WTC11 (cell line): Measurements from ENCODE around the gene ADAMTS2. TPM values are rescaled to one million over a fixed set of nuclear protein-coding genes. Genes with fewer than 3 reads are reported as not detected.
A peak's percentile ranks its signal among the peaks of the same experiment; 100 is the strongest.

Source experiments
- ATAC-seq: fragments of 200-7000 bp; cut with Tn5 transposase; 2 replicates; pipeline ENCODE4 v1.10.0; 2021; ENCODE audit warnings: mild to moderate bottlenecking, moderate library complexity
- CTCF ChIA-PET: fragments of 300-600 bp; sonication (Branson Sonifier 250); formaldehyde crosslinking; loops from one replicate; lab custom pipeline; 2021; ENCODE audit warnings: antibody characterized with exemption; lab: Charles Lee
- POLR2A ChIA-PET: fragments of 350-600 bp; sonication (Branson Sonifier 250); formaldehyde crosslinking; loops from one replicate; lab custom pipeline; 2021; ENCODE audit warnings: antibody characterized with exemption; lab: Charles Lee
- DNase-seq: peaks from one replicate; pipeline ENCODE4 v3.0.0; 2021; ENCODE audit warnings: low spot score
- H3K27ac Mint-ChIP-seq: 2 replicates; pipeline ENCODE4 v1.8.0; 2021; ENCODE audit warnings: mixed read lengths
- H3K27me3 Mint-ChIP-seq: 2 replicates; pipeline ENCODE4 v1.8.0; 2021; ENCODE audit warnings: low read depth, mild to moderate bottlenecking, moderate library complexity, mixed read lengths
- H3K36me3 Mint-ChIP-seq: 2 replicates; pipeline ENCODE4 v1.8.0; 2021; ENCODE audit warnings: mixed read lengths
- H3K4me1 Mint-ChIP-seq: 2 replicates; pipeline ENCODE4 v1.8.0; 2022; ENCODE audit warnings: mixed read lengths
- H3K4me3 Mint-ChIP-seq: 2 replicates; pipeline ENCODE4 v1.8.0; 2021; ENCODE audit warnings: mild to moderate bottlenecking, moderate library complexity, mixed read lengths
- H3K9me3 Mint-ChIP-seq: 2 replicates; pipeline ENCODE4 v1.8.0; 2021; ENCODE audit warnings: mixed read lengths
- FOXK1 ChIP-seq: sonication (generic); formaldehyde crosslinking; IDR thresholded peaks from 2 replicates; pipeline ENCODE4 v1.8.0; 2022; ENCODE audit warnings: mild to moderate bottlenecking, moderate library complexity, missing genetic modification reagents
- JAZF1 ChIP-seq: fragments of 250-450 bp; sonication (Bioruptor Pico); IDR thresholded peaks from 2 replicates; pipeline ENCODE4 v1.9.0; 2021; ENCODE audit warnings: moderate library complexity, mild to moderate bottlenecking, inconsistent platforms
- KAT7 ChIP-seq: sonication (generic); formaldehyde crosslinking; IDR thresholded peaks from 2 replicates; pipeline ENCODE4 v1.8.1; 2023; ENCODE audit warnings: missing genetic modification reagents, mild to moderate bottlenecking, borderline replicate concordance
- MXD4 ChIP-seq: fragments of 250-450 bp; sonication (Bioruptor Pico); IDR thresholded peaks from 2 replicates; pipeline ENCODE4 v1.8.0; 2021; ENCODE audit warnings: mild to moderate bottlenecking, moderate library complexity, borderline replicate concordance
- NFE2L1 ChIP-seq: sonication (generic); formaldehyde crosslinking; IDR thresholded peaks from 2 replicates; pipeline ENCODE4 v1.8.1; 2023; ENCODE audit warnings: missing genetic modification reagents
- NR1H2 ChIP-seq: sonication (generic); formaldehyde crosslinking; IDR thresholded peaks from 2 replicates; pipeline ENCODE4 v1.9.0; 2021; ENCODE audit warnings: mild to moderate bottlenecking, moderate library complexity, missing genetic modification reagents
- NR2C2 ChIP-seq: sonication (generic); formaldehyde crosslinking; IDR thresholded peaks from 2 replicates; pipeline ENCODE4 v1.8.0; 2022; ENCODE audit warnings: mild to moderate bottlenecking, missing genetic modification reagents
- OVOL2 ChIP-seq: fragments of 250-450 bp; sonication (Bioruptor Pico); IDR thresholded peaks from 2 replicates; pipeline ENCODE4 v1.9.0; 2021; ENCODE audit warnings: mild to moderate bottlenecking, borderline replicate concordance
- PRRX2 ChIP-seq: fragments of 250-450 bp; sonication (Bioruptor Pico); IDR thresholded peaks from 2 replicates; pipeline ENCODE4 v1.8.0; 2021; ENCODE audit warnings: mild to moderate bottlenecking
- RELA ChIP-seq: sonication (generic); formaldehyde crosslinking; IDR thresholded peaks from 2 replicates; pipeline ENCODE4 v1.8.1; 2022; ENCODE audit warnings: missing genetic modification reagents, mild to moderate bottlenecking, borderline replicate concordance
- SMAD3 ChIP-seq: sonication (generic); formaldehyde crosslinking; IDR thresholded peaks from 2 replicates; pipeline ENCODE4 v1.8.0; 2022; ENCODE audit warnings: missing genetic modification reagents, mild to moderate bottlenecking, borderline replicate concordance
- SOX15 ChIP-seq: fragments of 250-450 bp; sonication (Bioruptor Pico); IDR thresholded peaks from 2 replicates; pipeline ENCODE4 v1.9.0; 2021; ENCODE audit warnings: mild to moderate bottlenecking
- ZNF121 ChIP-seq: sonication (generic); formaldehyde crosslinking; IDR thresholded peaks from 2 replicates; pipeline ENCODE4 v1.8.0; 2023; ENCODE audit warnings: missing genetic modification reagents
- ZNF138 ChIP-seq: sonication (generic); formaldehyde crosslinking; conservative IDR thresholded peaks from 2 replicates; pipeline ENCODE4 v1.8.1; 2022; ENCODE audit warnings: mild to moderate bottlenecking, moderate library complexity, missing genetic modification reagents
- ZNF232 ChIP-seq: sonication (generic); formaldehyde crosslinking; IDR thresholded peaks from 2 replicates; pipeline ENCODE4 v1.8.0; 2022; ENCODE audit warnings: mild to moderate bottlenecking, missing genetic modification reagents
- ZNF416 ChIP-seq: fragments of 250-450 bp; sonication (Bioruptor Pico); IDR thresholded peaks from 2 replicates; pipeline ENCODE4 v1.9.0; 2021; ENCODE audit warnings: mild to moderate bottlenecking, inconsistent platforms
- total RNA-seq: library from RNA; stranded (reverse); gene quantifications from 3 replicates; pipeline ENCODE4 v1.2.3, GENCODE V29; 2021
- TF ChIP-seq, protein P1 (sequence below): fragments of 250-450 bp; sonication (Bioruptor Pico); conservative IDR thresholded peaks from 2 replicates; pipeline ENCODE4 v1.9.0; 2021; ENCODE audit warnings: mild to moderate bottlenecking
- TF ChIP-seq, protein P2 (sequence below): sonication (generic); formaldehyde crosslinking; IDR thresholded peaks from 2 replicates; pipeline ENCODE4 v1.8.0; 2022; ENCODE audit warnings: mild to moderate bottlenecking, missing genetic modification reagents
- TF ChIP-seq, protein P3 (sequence below): sonication (generic); formaldehyde crosslinking; IDR thresholded peaks from 2 replicates; pipeline ENCODE4 v1.8.0; 2022; ENCODE audit warnings: mild to moderate bottlenecking, missing genetic modification reagents
- TF ChIP-seq, protein P4 (sequence below): sonication (generic); formaldehyde crosslinking; IDR thresholded peaks from 2 replicates; pipeline ENCODE4 v1.8.1; 2022; ENCODE audit warnings: mild to moderate bottlenecking, missing genetic modification reagents, moderate library complexity, borderline replicate concordance
- TF ChIP-seq, protein P5 (sequence below): sonication (generic); formaldehyde crosslinking; IDR thresholded peaks from 2 replicates; pipeline ENCODE4 v1.8.1; 2023; ENCODE audit warnings: mild to moderate bottlenecking, moderate library complexity, missing genetic modification reagents
- TF ChIP-seq, protein P6 (sequence below): sonication (generic); formaldehyde crosslinking; IDR thresholded peaks from 2 replicates; pipeline ENCODE4 v1.8.0; 2023; ENCODE audit warnings: mild to moderate bottlenecking, missing genetic modification reagents
- TF ChIP-seq, protein P7 (sequence below): sonication (generic); formaldehyde crosslinking; IDR thresholded peaks from 2 replicates; pipeline ENCODE4 v1.8.0; 2022; ENCODE audit warnings: missing genetic modification reagents

The ADAMTS2 gene
- total RNA-seq, 1 experiment from 2014 or later, result 11.2 TPM

DNA sequence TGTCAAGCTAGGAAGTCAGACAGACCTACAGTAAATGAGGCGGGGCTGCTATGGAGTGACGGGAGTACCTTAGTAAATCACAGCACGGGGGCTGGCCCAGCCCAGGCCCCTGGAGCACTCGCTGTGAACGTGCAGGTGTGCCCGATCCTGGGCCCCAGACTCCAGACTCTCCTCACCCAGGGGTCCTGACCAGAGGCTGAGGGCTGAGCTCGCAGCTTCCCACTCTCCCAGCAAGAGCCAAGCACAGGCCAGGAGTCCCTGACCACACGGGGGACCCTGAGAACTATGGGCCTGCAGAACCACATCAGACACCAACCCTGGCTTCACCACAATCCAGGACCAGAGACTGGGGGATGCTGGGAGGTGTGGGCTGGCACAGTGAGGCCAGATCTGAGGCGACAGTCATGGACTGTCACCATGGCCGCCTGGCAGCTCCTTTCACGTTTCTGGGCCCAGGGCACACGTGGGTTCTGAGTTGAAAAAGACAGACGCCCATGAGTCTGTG is 73.4 kb downstream of the ADAMTS2 start:
- H3K4me1 Mint-ChIP-seq, result no peaks in the 10 kb centered on the region
- ATAC-seq (no peak), DNase-seq (peak; percentile 6)
- no peaks in the 10 kb centered on the region for H3K36me3 Mint-ChIP-seq
- H3K9me3 Mint-ChIP-seq, result no peaks in the 10 kb centered on the region
- TF ChIP-seq KAT7 (CRISPR knock-in tag) (no peak), JAZF1 (no peak), RELA (CRISPR knock-in tag) (no peak), ZNF138 (CRISPR knock-in tag) (no peak), ZNF121 (no peak), NR1H2 (CRISPR knock-in tag) (no peak), NR2C2 (CRISPR knock-in tag) (no peak), ZNF416 (CRISPR knock-in tag) (no peak), MXD4 (CRISPR knock-in tag) (no peak), PRRX2 (CRISPR knock-in tag) (no peak), FOXK1 (CRISPR knock-in tag) (no peak), OVOL2 (CRISPR knock-in tag) (no peak), SMAD3 (CRISPR knock-in tag) (no peak), SOX15 (CRISPR knock-in tag) (no peak)
- TF ChIP-seq, protein P1, sequence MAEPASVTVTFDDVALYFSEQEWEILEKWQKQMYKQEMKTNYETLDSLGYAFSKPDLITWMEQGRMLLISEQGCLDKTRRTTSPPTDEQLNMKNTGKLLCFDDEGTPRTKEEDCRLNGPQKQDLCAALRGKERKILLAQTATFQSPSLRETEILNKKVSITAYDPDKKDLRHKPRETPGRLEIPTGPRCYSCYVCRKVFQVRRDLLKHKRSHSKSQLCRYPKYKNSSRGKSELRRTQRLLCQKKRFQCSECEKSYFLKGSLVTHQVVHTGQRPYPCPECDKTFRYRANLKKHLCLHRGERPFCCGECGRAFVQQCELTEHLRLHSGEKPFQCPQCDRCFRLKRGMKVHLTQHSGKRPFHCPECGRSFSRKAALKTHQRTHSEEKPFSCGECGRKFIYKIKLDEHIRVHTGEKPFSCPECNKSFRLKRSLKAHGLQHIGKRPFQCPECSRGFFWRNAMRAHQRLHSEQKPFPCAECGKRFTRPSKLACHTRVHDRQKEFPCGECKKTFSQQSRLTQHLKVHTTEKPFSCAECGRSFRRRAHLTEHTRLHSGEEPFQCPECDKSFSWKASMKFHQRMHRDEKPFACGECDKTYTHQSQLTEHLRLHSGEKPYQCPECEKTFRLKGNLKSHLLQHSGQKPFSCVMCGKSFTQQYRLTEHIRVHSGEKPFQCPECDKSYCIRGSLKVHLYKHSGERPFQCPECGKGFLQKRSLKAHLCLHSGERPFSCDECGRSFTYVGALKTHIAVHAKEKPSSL (CRISPR knock-in tag), result no peak
- TF ChIP-seq, protein P2, sequence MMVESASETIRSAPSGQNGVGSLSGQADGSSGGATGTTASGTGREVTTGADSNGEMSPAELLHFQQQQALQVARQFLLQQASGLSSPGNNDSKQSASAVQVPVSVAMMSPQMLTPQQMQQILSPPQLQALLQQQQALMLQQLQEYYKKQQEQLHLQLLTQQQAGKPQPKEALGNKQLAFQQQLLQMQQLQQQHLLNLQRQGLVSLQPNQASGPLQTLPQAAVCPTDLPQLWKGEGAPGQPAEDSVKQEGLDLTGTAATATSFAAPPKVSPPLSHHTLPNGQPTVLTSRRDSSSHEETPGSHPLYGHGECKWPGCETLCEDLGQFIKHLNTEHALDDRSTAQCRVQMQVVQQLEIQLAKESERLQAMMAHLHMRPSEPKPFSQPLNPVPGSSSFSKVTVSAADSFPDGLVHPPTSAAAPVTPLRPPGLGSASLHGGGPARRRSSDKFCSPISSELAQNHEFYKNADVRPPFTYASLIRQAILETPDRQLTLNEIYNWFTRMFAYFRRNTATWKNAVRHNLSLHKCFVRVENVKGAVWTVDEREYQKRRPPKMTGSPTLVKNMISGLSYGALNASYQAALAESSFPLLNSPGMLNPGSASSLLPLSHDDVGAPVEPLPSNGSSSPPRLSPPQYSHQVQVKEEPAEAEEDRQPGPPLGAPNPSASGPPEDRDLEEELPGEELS (CRISPR knock-in tag), result no peak
- TF ChIP-seq, protein P3, sequence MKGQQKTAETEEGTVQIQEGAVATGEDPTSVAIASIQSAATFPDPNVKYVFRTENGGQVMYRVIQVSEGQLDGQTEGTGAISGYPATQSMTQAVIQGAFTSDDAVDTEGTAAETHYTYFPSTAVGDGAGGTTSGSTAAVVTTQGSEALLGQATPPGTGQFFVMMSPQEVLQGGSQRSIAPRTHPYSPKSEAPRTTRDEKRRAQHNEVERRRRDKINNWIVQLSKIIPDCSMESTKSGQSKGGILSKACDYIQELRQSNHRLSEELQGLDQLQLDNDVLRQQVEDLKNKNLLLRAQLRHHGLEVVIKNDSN (CRISPR knock-in tag), result no peak
- TF ChIP-seq, protein P4, sequence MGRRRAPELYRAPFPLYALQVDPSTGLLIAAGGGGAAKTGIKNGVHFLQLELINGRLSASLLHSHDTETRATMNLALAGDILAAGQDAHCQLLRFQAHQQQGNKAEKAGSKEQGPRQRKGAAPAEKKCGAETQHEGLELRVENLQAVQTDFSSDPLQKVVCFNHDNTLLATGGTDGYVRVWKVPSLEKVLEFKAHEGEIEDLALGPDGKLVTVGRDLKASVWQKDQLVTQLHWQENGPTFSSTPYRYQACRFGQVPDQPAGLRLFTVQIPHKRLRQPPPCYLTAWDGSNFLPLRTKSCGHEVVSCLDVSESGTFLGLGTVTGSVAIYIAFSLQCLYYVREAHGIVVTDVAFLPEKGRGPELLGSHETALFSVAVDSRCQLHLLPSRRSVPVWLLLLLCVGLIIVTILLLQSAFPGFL, result no peak
- TF ChIP-seq, protein P5, sequence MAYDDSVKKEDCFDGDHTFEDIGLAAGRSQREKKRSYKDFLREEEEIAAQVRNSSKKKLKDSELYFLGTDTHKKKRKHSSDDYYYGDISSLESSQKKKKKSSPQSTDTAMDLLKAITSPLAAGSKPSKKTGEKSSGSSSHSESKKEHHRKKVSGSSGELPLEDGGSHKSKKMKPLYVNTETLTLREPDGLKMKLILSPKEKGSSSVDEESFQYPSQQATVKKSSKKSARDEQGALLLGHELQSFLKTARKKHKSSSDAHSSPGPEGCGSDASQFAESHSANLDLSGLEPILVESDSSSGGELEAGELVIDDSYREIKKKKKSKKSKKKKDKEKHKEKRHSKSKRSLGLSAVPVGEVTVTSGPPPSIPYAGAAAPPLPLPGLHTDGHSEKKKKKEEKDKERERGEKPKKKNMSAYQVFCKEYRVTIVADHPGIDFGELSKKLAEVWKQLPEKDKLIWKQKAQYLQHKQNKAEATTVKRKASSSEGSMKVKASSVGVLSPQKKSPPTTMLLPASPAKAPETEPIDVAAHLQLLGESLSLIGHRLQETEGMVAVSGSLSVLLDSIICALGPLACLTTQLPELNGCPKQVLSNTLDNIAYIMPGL (CRISPR knock-in tag), result no peak
- CTCF ChIA-PET, result interaction anchor here (1.0 to 2.7 kb wide), 3 partner anchors 10 to 54 kb away, joined by 3 to 10 read pairs (median 3); no protein-coding TSS in a partner anchor
- H3K27me3 Mint-ChIP-seq, result no peaks in the 10 kb centered on the region
- no peak overlapping the region for H3K4me3 Mint-ChIP-seq
- POLR2A ChIA-PET, result no interaction called here
- no peak overlapping the region for H3K27ac Mint-ChIP-seq

DNA sequence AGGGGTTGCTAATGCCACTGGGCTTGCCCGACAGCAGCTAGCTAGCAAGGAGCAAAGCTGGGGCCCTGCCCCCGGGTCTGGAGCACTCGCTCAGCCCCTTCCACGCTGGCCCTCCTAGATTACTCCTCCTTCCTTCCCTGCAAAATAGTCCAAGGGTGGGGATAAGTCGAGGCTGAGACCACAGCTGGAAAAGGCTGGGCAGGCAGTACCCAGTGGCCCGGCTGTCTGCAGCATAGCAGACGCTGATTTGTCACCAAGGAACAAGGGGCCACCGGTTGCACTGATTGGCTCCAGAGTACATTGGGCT is 73.9 kb downstream of the ADAMTS2 start:
- no peaks in the 10 kb centered on the region for H3K27me3 Mint-ChIP-seq
- ChIA-PET CTCF (interaction anchor here (1.0 to 2.7 kb wide), 3 partner anchors 10 to 54 kb away, joined by 3 to 10 read pairs (median 3); no protein-coding TSS in a partner anchor), POLR2A (no interaction called here)
- H3K36me3 Mint-ChIP-seq, result no peaks in the 10 kb centered on the region
- no peak for ATAC-seq
- H3K4me3 Mint-ChIP-seq, result no peak overlapping the region
- H3K9me3 Mint-ChIP-seq, result no peaks in the 10 kb centered on the region
- no peaks in the 10 kb centered on the region for H3K4me1 Mint-ChIP-seq
- peak; percentile 5 for DNase-seq
- no peak overlapping the region for H3K27ac Mint-ChIP-seq
- TF ChIP-seq ZNF416 (CRISPR knock-in tag), result no peak
- TF ChIP-seq, protein P6, sequence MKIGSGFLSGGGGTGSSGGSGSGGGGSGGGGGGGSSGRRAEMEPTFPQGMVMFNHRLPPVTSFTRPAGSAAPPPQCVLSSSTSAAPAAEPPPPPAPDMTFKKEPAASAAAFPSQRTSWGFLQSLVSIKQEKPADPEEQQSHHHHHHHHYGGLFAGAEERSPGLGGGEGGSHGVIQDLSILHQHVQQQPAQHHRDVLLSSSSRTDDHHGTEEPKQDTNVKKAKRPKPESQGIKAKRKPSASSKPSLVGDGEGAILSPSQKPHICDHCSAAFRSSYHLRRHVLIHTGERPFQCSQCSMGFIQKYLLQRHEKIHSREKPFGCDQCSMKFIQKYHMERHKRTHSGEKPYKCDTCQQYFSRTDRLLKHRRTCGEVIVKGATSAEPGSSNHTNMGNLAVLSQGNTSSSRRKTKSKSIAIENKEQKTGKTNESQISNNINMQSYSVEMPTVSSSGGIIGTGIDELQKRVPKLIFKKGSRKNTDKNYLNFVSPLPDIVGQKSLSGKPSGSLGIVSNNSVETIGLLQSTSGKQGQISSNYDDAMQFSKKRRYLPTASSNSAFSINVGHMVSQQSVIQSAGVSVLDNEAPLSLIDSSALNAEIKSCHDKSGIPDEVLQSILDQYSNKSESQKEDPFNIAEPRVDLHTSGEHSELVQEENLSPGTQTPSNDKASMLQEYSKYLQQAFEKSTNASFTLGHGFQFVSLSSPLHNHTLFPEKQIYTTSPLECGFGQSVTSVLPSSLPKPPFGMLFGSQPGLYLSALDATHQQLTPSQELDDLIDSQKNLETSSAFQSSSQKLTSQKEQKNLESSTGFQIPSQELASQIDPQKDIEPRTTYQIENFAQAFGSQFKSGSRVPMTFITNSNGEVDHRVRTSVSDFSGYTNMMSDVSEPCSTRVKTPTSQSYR (CRISPR knock-in tag), result no peak
- TF ChIP-seq ZNF232 (CRISPR knock-in tag), result no peak
- TF ChIP-seq, protein P7, sequence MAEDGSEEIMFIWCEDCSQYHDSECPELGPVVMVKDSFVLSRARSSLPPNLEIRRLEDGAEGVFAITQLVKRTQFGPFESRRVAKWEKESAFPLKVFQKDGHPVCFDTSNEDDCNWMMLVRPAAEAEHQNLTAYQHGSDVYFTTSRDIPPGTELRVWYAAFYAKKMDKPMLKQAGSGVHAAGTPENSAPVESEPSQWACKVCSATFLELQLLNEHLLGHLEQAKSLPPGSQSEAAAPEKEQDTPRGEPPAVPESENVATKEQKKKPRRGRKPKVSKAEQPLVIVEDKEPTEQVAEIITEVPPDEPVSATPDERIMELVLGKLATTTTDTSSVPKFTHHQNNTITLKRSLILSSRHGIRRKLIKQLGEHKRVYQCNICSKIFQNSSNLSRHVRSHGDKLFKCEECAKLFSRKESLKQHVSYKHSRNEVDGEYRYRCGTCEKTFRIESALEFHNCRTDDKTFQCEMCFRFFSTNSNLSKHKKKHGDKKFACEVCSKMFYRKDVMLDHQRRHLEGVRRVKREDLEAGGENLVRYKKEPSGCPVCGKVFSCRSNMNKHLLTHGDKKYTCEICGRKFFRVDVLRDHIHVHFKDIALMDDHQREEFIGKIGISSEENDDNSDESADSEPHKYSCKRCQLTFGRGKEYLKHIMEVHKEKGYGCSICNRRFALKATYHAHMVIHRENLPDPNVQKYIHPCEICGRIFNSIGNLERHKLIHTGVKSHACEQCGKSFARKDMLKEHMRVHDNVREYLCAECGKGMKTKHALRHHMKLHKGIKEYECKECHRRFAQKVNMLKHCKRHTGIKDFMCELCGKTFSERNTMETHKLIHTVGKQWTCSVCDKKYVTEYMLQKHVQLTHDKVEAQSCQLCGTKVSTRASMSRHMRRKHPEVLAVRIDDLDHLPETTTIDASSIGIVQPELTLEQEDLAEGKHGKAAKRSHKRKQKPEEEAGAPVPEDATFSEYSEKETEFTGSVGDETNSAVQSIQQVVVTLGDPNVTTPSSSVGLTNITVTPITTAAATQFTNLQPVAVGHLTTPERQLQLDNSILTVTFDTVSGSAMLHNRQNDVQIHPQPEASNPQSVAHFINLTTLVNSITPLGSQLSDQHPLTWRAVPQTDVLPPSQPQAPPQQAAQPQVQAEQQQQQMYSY (CRISPR knock-in tag), result no peak
- no peak for TF ChIP-seq NFE2L1 (CRISPR knock-in tag)
- no peak for TF ChIP-seq SOX15 (CRISPR knock-in tag)
